IMR-90 (cell line): ENCODE measurements around the gene OTUB2. TPM values are rescaled to one million over a fixed set of nuclear protein-coding genes. Genes with fewer than 3 reads are reported as not detected.

Experiments
- ATAC-seq: fragments of 200-7000 bp; cut with Tn5 transposase; 2 replicates; pipeline ENCODE4 v1.9.1; 2020; ENCODE audit warnings: low read depth, mild to moderate bottlenecking, moderate library complexity
- BruUV-seq: library from RNA; stranded (reverse); fragments of 400-500 nt; replicated peaks from 2 replicates; lab custom pipeline; 2021; lab: Mats Ljungman, UMichigan
- CTCF ChIA-PET: fragments of 300-600 bp; formaldehyde crosslinking; extraction: SDS; loops from one replicate; lab custom pipeline; 2021; ENCODE audit warnings: antibody characterized with exemption; lab: Yijun Ruan, JAX
- POLR2A ChIA-PET: fragments of 300-600 bp; sonication (Branson Sonifier 250); formaldehyde crosslinking; loops from one replicate; lab custom pipeline; 2022; ENCODE audit warnings: antibody characterized with exemption; ENCODE audit not compliant: unreplicated experiment; lab: Charles Lee
- DNase-seq: peaks from one replicate; pipeline ENCODE4 v3.0.0; 2013
- H2AFZ ChIP-seq: replicated peaks from 2 replicates; pipeline ENCODE3; 2013; ENCODE audit warnings: low read length, mild to moderate bottlenecking; ENCODE audit not compliant: poor library complexity
- H2AK5ac ChIP-seq: 2 replicates; pipeline ENCODE4 v1.6.1; 2013; ENCODE audit warnings: low read depth, low read length, inconsistent platforms
- H2AK9ac ChIP-seq: replicated peaks from 2 replicates; pipeline ENCODE3; 2013; ENCODE audit warnings: mild to moderate bottlenecking, low read depth, low read length, moderate library complexity; ENCODE audit not compliant: poor library complexity
- H2BK120ac ChIP-seq: 2 replicates; pipeline ENCODE4 v1.6.1; 2013; ENCODE audit warnings: low read depth, low read length, inconsistent platforms
- H2BK15ac ChIP-seq: 3 replicates; pipeline ENCODE4 v1.6.1; 2013; ENCODE audit warnings: low read depth, low read length, inconsistent platforms
- H2BK20ac ChIP-seq: 2 replicates; pipeline ENCODE4 v1.6.1; 2013; ENCODE audit warnings: low read depth, mild to moderate bottlenecking, inconsistent platforms, low read length, moderate library complexity
- H2BK5ac ChIP-seq: 2 replicates; pipeline ENCODE4 v1.6.1; 2013; ENCODE audit warnings: mild to moderate bottlenecking, low read depth, low read length, inconsistent platforms; ENCODE audit not compliant: poor library complexity, severe bottlenecking
- H3K14ac ChIP-seq: replicated peaks from 2 replicates; pipeline ENCODE4 v1.6.1; 2013; ENCODE audit warnings: low read depth, low read length, inconsistent platforms
- H3K18ac ChIP-seq: 2 replicates; pipeline ENCODE4 v1.6.1; 2013; ENCODE audit warnings: low read depth, low read length, control low read depth
- H3K23ac ChIP-seq: 2 replicates; pipeline ENCODE4 v1.6.1; 2013; ENCODE audit warnings: low read depth, low read length, inconsistent platforms
- H3K27ac ChIP-seq: 2 replicates; pipeline ENCODE4 v1.5.1; 2013; ENCODE audit warnings: mild to moderate bottlenecking, control low read depth, low read length; ENCODE audit not compliant: insufficient read depth
- H3K27me3 ChIP-seq: 2 replicates; pipeline ENCODE4 v1.6.1; 2013; ENCODE audit warnings: low read length; ENCODE audit not compliant: control insufficient read depth, insufficient read depth
- H3K36me3 ChIP-seq: 2 replicates; pipeline ENCODE4 v1.6.1; 2013; ENCODE audit warnings: low read length, mixed read lengths; ENCODE audit not compliant: control insufficient read depth, insufficient read depth
- H3K4ac ChIP-seq: 2 replicates; pipeline ENCODE4 v1.6.1; 2013; ENCODE audit warnings: low read depth, low read length, inconsistent platforms
- H3K4me1 ChIP-seq: 2 replicates; pipeline ENCODE4 v1.6.1; 2013; ENCODE audit warnings: low read length, mixed read lengths; ENCODE audit not compliant: control insufficient read depth, insufficient read depth
- H3K4me2 ChIP-seq: 2 replicates; pipeline ENCODE4 v1.6.1; 2013; ENCODE audit warnings: low read depth, mild to moderate bottlenecking, control low read depth, low read length, moderate library complexity
- H3K4me3 ChIP-seq: 2 replicates; pipeline ENCODE4 v1.5.1; 2013; ENCODE audit warnings: low read depth, mild to moderate bottlenecking, control low read depth, low read length, moderate library complexity; ENCODE audit not compliant: insufficient read depth
- H3K56ac ChIP-seq: 2 replicates; pipeline ENCODE4 v1.6.1; 2013; ENCODE audit warnings: low read length, inconsistent platforms; ENCODE audit not compliant: insufficient read depth; ENCODE audit errors: extremely low read depth
- H3K79me1 ChIP-seq, 2 experiments: 2 replicates each; pipeline ENCODE4 v1.6.1; 2013; ENCODE audit warnings: low read length in 2 of 2, inconsistent platforms in 1 of 2, low read depth in 1 of 2
- H3K9ac ChIP-seq: 2 replicates; pipeline ENCODE4 v1.6.1; 2013; ENCODE audit warnings: low read depth, low read length, control low read depth
- H3K9me1 ChIP-seq: 2 replicates; pipeline ENCODE4 v1.6.1; 2013; ENCODE audit warnings: low read length, inconsistent platforms; ENCODE audit not compliant: insufficient read depth
- H3K9me3 ChIP-seq: 2 replicates; pipeline ENCODE4 v1.6.1; 2013; ENCODE audit warnings: low read length; ENCODE audit not compliant: control insufficient read depth, insufficient read depth
- H4K20me1 ChIP-seq: 2 replicates; pipeline ENCODE4 v1.6.1; 2013; ENCODE audit warnings: low read length, inconsistent platforms; ENCODE audit not compliant: insufficient read depth
- H4K5ac ChIP-seq: 2 replicates; pipeline ENCODE4 v1.6.1; 2013; ENCODE audit warnings: mild to moderate bottlenecking, low read depth, low read length, control low read depth
- H4K8ac ChIP-seq, 2 experiments: 2 replicates each; pipeline ENCODE4 v1.6.1; 2013; ENCODE audit warnings: low read depth in 2 of 2, low read length in 2 of 2, control low read depth in 1 of 2, inconsistent platforms in 1 of 2
- H4K91ac ChIP-seq: 2 replicates; pipeline ENCODE4 v1.6.1; 2013; ENCODE audit warnings: low read depth, low read length, inconsistent platforms; ENCODE audit not compliant: insufficient read depth
- BHLHE40 ChIP-seq: fragments of 150-350 bp; IDR thresholded peaks from 2 replicates; pipeline ENCODE4 v1.6.1; 2016; ENCODE audit warnings: mild to moderate bottlenecking, low read depth, low read length
- CHD1 ChIP-seq: IDR thresholded peaks from 2 replicates; pipeline ENCODE4 v1.6.1; 2012; ENCODE audit warnings: low read depth, low read length, improper control_type of control experiment
- CTCF ChIP-seq: conservative IDR thresholded peaks from 2 replicates; pipeline ENCODE4 v1.5.1; 2012; ENCODE audit warnings: mild to moderate bottlenecking, low read depth, low read length, improper control_type of control experiment
- ELK1 ChIP-seq: fragments of 150-350 bp; IDR thresholded peaks from 2 replicates; pipeline ENCODE4 v1.6.1; 2016; ENCODE audit warnings: low read depth, mild to moderate bottlenecking, low read length, moderate library complexity, borderline replicate concordance
- FOS ChIP-seq: fragments of 150-350 bp; IDR thresholded peaks from 2 replicates; pipeline ENCODE4 v1.6.1; 2016; ENCODE audit warnings: low read depth, low read length
- MAFK ChIP-seq: IDR thresholded peaks from 2 replicates; pipeline ENCODE4 v1.6.1; 2012; ENCODE audit warnings: low read depth, low read length, improper control_type of control experiment
- MAZ ChIP-seq: IDR thresholded peaks from 2 replicates; pipeline ENCODE4 v1.6.1; 2012; ENCODE audit warnings: low read depth, mild to moderate bottlenecking, low read length, improper control_type of control experiment, moderate library complexity, borderline replicate concordance
- MXI1 ChIP-seq: IDR thresholded peaks from 2 replicates; pipeline ENCODE4 v1.6.1; 2012; ENCODE audit warnings: low read depth, mild to moderate bottlenecking, low read length, moderate library complexity, borderline replicate concordance
- NFE2L2 ChIP-seq: fragments of 150-350 bp; IDR thresholded peaks from 2 replicates; pipeline ENCODE4 v1.6.1; 2016; ENCODE audit warnings: low read depth, mild to moderate bottlenecking, low read length
- POLR2A ChIP-seq: IDR thresholded peaks from 2 replicates; pipeline ENCODE4 v1.6.1; 2012; ENCODE audit warnings: mild to moderate bottlenecking, low read depth, low read length
- RAD21 ChIP-seq: IDR thresholded peaks from 2 replicates; pipeline ENCODE4 v1.6.1; 2012; ENCODE audit warnings: low read length, improper control_type of control experiment
- RCOR1 ChIP-seq: IDR thresholded peaks from 2 replicates; pipeline ENCODE4 v1.6.1; 2012; ENCODE audit warnings: mild to moderate bottlenecking, low read length, improper control_type of control experiment; ENCODE audit not compliant: insufficient replicate concordance
- RFX5 ChIP-seq: IDR thresholded peaks from 2 replicates; pipeline ENCODE4 v1.8.0; 2012; ENCODE audit warnings: low read depth, mild to moderate bottlenecking, low read length, moderate library complexity
- SMC3 ChIP-seq: fragments of 150-350 bp; IDR thresholded peaks from 2 replicates; pipeline ENCODE4 v1.6.1; 2016; ENCODE audit warnings: low read depth, mild to moderate bottlenecking, antibody characterized with exemption, low read length, moderate library complexity
- USF2 ChIP-seq: fragments of 150-350 bp; IDR thresholded peaks from 2 replicates; pipeline ENCODE4 v1.6.1; 2017; ENCODE audit warnings: mild to moderate bottlenecking, antibody characterized with exemption, low read length, low read depth
- WGBS, 2 experiments: methylation state at CpG; one replicate each; pipeline versions ENCODE4 v1.1.5 to v1.1.7; 2013; ENCODE audit warnings: missing lambda C conversion rate in 2 of 2; ENCODE audit not compliant: insufficient read length in 1 of 2; ENCODE audit errors: extremely low coverage in 2 of 2; 5-methylcytosine and 5-hydroxymethylcytosine counted together
- dilution Hi-C: fragments of 300-500 bp; cut with HindIII; formaldehyde crosslinking; loops from one replicate; pipeline ENCODE4 v1.14.3; 2018; ENCODE audit warnings: low sequenced_read_pairs; ENCODE audit not compliant: unreplicated experiment
- in situ Hi-C: fragments of 300-500 bp; cut with MboI; formaldehyde crosslinking; loops from 3 replicates; pipeline ENCODE4 v1.14.3; 2019; ENCODE audit warnings: low sequenced_read_pairs, inconsistent platforms, mixed read lengths
- intact Hi-C: fragments of 100-400 bp; cut with micrococcal nuclease; formaldehyde crosslinking; loops from 2 replicates; pipeline ENCODE4 v1.10.0; 2022
- polyA plus RNA-seq, 3 experiments: library from polyadenylated mRNA; depleted of rRNA; stranded (reverse); fragments of >200 nt; gene quantifications; 2 replicates each; pipeline ENCODE4 v1.2.3, GENCODE V29; 2012; ENCODE audit warnings: low replicate concordance in 1 of 3
- total RNA-seq: library from RNA; depleted of rRNA; stranded (reverse); fragments of >200 nt; gene quantifications from 2 replicates; pipeline ENCODE4 v1.2.3, GENCODE V29; 2012

OTUB2 gene
- total and polyA plus RNA-seq, 2 of the 4 experiments (the other 2 are of a cell fraction): 1.1 to 2.5 TPM

GRCh38 chr14:93984987-93985410, 41.1 kb upstream of the OTUB2 start:
- H4K5ac ChIP-seq: no peak overlapping the region
- H3K9ac ChIP-seq: no peak overlapping the region
- H3K4me3 ChIP-seq: no peak overlapping the region
- no peak overlapping the region for H3K27ac ChIP-seq
- H2BK20ac ChIP-seq: peak overlapping the region; percentile 72
- no peak overlapping the region for H3K18ac ChIP-seq
- ChIA-PET POLR2A (interaction anchor here (0.6 kb wide), 1 partner anchor 12 kb away, joined by 8 read pairs; the partner anchor contains the start of gene CCDC197), CTCF (interaction anchor here (1.3 to 3.2 kb wide), 2 partner anchors 15 to 45 kb away, joined by 5 to 14 read pairs; no protein-coding TSS in a partner anchor)
- peak overlapping the region; percentile 75 for H2BK120ac ChIP-seq
- intact Hi-C loops: no loop called here
- H2AFZ ChIP-seq: peak overlapping the region; percentile 11
- no peaks in the 10 kb centered on the region for H4K20me1 ChIP-seq
- no peak overlapping the region for H3K4me2 ChIP-seq
- TF ChIP-seq USF2: peak; percentile 68; the same call in 1 of the 2 replicates
- peak; percentile 5; the same call in 1 of the 2 replicates for TF ChIP-seq FOS
- peak; percentile 61; the same call in 1 of the 2 replicates for TF ChIP-seq BHLHE40
- TF ChIP-seq ELK1: no peak
- no peak for TF ChIP-seq MAFK
- no peak for TF ChIP-seq CHD1
- no peak for TF ChIP-seq RFX5
- no peak for TF ChIP-seq POLR2A
- no peak for TF ChIP-seq NFE2L2
- peak; percentile 11 for TF ChIP-seq RCOR1
- no peak for TF ChIP-seq MAZ
- no peak for TF ChIP-seq RAD21
- TF ChIP-seq SMC3: peak; percentile 21; the same call in 1 of the 2 replicates
- peak; percentile 50 for TF ChIP-seq CTCF
- no peak for TF ChIP-seq MXI1
- no peaks in the 10 kb centered on the region for H3K9me3 ChIP-seq
- H3K79me1 ChIP-seq: no peaks in the 10 kb centered on the region
- H3K36me3 ChIP-seq: no peaks in the 10 kb centered on the region
- H3K9me1 ChIP-seq: peaks cover 31% of the 10 kb centered on the region
- no peak overlapping the region for H2BK15ac ChIP-seq
- H2AK9ac ChIP-seq: peak overlapping the region; percentile 86
- peaks cover 2% of the 10 kb centered on the region; the same call in 1 of the 2 replicates for H3K27me3 ChIP-seq
- H3K23ac ChIP-seq: no peak overlapping the region
- H4K91ac ChIP-seq: peak overlapping the region; percentile 18; the same call in 1 of the 2 replicates
- no TSS peak for BruUV-seq
- H3K56ac ChIP-seq: no peak overlapping the region
- peak; percentile 77 for ATAC-seq
- peaks cover 33% of the 10 kb centered on the region for H3K4me1 ChIP-seq
- peak overlapping the region; percentile 71 for H2AK5ac ChIP-seq
- no peak overlapping the region for H3K14ac ChIP-seq
- 0 out of 4 replicates have a peak overlapping the region, but pooled peaks of 1 of the 2 experiments have one; percentile 6 for H4K8ac ChIP-seq
- peak overlapping the region; percentile 73 for H3K4ac ChIP-seq
- in situ Hi-C loops: no loop called here
- peak; percentile 91 for DNase-seq
- 17% methylated on average over 1 of the region's 7 CpGs; no CpG with 5 or more reads in 1 of the 2 experiments for WGBS, 2 experiments
- dilution Hi-C loops: no loop called here
- H2BK5ac ChIP-seq: peak overlapping the region; percentile 72
